Vagina (tissue), 2 donors: ENCODE results near the gene SLC16A12. TPM values are rescaled to one million over a fixed set of nuclear protein-coding genes. Genes with fewer than 3 reads are reported as not detected.
"Not testable (repeated sequence)": the region's sequence is repeated elsewhere in the genome, so short reads cannot be mapped to it uniquely, and the experiment has no call there.

Experiments used
- DNase-seq, 2 donors: peaks; one replicate each; pipeline ENCODE4 v3.0.0-alpha.2; 2017; ENCODE audit errors: extremely low spot score in 2 of 2
- H3K27ac ChIP-seq: fragments of 200-600 bp; sonication (generic); one replicate; pipeline ENCODE4 v1.5.1; 2019
- H3K27me3 ChIP-seq: fragments of 200-600 bp; sonication (generic); one replicate; pipeline ENCODE4 v1.5.1; 2019
- H3K36me3 ChIP-seq, 2 donors: fragments of 200-600 bp; sonication (generic); one replicate each; pipeline ENCODE4 v1.5.1; 2017 to 2019
- H3K4me1 ChIP-seq: fragments of 200-600 bp; sonication (generic); one replicate; pipeline ENCODE4 v1.5.1; 2019
- H3K4me3 ChIP-seq, 2 donors: fragments of 200-600 bp; sonication (generic); 1 replicate in 1 of 2; 2 replicates in 1 of 2; pipeline ENCODE4 v1.5.1; 2016 to 2019
- H3K9me3 ChIP-seq: fragments of 200-600 bp; sonication (generic); one replicate; pipeline ENCODE4 v1.5.1; 2019
- POLR2A ChIP-seq, 2 donors: fragments of 450-650 bp; IDR thresholded peaks; one replicate each; pipeline ENCODE4 v1.6.1; 2017; ENCODE audit warnings: antibody characterized with exemption in 2 of 2, mild to moderate bottlenecking in 2 of 2, moderate library complexity in 2 of 2
- POLR2AphosphoS5 ChIP-seq, 2 donors: sonication (generic); formaldehyde crosslinking; IDR thresholded peaks; one replicate each; pipeline ENCODE4 v1.9.0; 2017; ENCODE audit warnings: antibody characterized with exemption in 2 of 2, mild to moderate bottlenecking in 2 of 2, low read depth in 1 of 2; ENCODE audit not compliant: insufficient read depth in 1 of 2
- intact Hi-C: fragments of 100-400 bp; cut with DNase I; formaldehyde crosslinking; loops from one replicate; pipeline ENCODE4 v1.15.1; 2023
- total RNA-seq: library from RNA; depleted of rRNA; stranded (reverse); fragments of >200 nt; gene quantifications from one replicate; pipeline ENCODE4 v1.2.3, GENCODE V29; 2016
- TF ChIP-seq, protein P1 (sequence below), 3 experiments: fragments of 450-650 bp in 2 of 3; fragments of 200-600 bp in 1 of 3; sonication (generic) in 1 of 3; IDR thresholded peaks; one replicate each; pipeline ENCODE4 v1.5.1; 2017 to 2019; ENCODE audit warnings: antibody characterized with exemption in 3 of 3, mild to moderate bottlenecking in 2 of 3, moderate library complexity in 2 of 3

The SLC16A12 gene
- total RNA-seq, 1 donor from 2014 or later: 3.7 TPM

GRCh38 chr10:89532476-89532875 is 2.9 kb downstream of the SLC16A12 start:
- H3K27ac ChIP-seq: no peak overlapping the region
- no peak for DNase-seq
- peaks cover 6% of the 10 kb centered on the region for H3K27me3 ChIP-seq
- intact Hi-C loops: no loop called here
- no peaks in the 10 kb centered on the region for H3K36me3 ChIP-seq
- no peak overlapping the region for H3K4me3 ChIP-seq
- no peak for TF ChIP-seq POLR2A (IDR thresholded peaks at IDR 0.05)
- no peak for TF ChIP-seq POLR2AphosphoS5 (IDR thresholded peaks at IDR 0.05; ENCODE audit: insufficient read depth in 1 of 2, low read depth in 1 of 2)
- TF ChIP-seq, protein P1, sequence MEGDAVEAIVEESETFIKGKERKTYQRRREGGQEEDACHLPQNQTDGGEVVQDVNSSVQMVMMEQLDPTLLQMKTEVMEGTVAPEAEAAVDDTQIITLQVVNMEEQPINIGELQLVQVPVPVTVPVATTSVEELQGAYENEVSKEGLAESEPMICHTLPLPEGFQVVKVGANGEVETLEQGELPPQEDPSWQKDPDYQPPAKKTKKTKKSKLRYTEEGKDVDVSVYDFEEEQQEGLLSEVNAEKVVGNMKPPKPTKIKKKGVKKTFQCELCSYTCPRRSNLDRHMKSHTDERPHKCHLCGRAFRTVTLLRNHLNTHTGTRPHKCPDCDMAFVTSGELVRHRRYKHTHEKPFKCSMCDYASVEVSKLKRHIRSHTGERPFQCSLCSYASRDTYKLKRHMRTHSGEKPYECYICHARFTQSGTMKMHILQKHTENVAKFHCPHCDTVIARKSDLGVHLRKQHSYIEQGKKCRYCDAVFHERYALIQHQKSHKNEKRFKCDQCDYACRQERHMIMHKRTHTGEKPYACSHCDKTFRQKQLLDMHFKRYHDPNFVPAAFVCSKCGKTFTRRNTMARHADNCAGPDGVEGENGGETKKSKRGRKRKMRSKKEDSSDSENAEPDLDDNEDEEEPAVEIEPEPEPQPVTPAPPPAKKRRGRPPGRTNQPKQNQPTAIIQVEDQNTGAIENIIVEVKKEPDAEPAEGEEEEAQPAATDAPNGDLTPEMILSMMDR (IDR thresholded peaks at IDR 0.05): no peak
- no peaks in the 10 kb centered on the region for H3K9me3 ChIP-seq
- H3K4me1 ChIP-seq: peaks cover 11% of the 10 kb centered on the region

DNA sequence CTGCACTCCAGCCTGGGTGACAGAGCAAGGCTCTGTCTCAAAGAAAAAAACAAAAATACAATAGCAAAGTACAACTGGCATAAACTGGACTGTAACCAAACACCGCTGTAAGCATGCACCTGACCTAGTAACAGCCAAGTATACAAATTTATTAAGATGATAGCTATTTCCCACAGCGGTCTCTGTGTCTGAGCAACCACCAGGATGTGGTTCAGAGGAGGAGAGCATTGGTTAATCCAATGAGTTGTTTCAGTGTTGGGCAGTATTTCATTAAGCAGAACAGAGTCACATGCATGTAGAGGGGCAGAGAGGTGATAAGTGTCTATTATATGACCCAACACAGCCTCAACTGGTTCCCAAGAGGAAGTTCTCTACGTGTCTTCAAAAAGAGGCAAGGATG is 4.0 kb downstream of the SLC16A12 start:
- H3K27ac ChIP-seq: no peak overlapping the region
- H3K9me3 ChIP-seq: no peaks in the 10 kb centered on the region
- H3K4me3 ChIP-seq: no peak overlapping the region
- no peak for DNase-seq
- H3K36me3 ChIP-seq: no peaks in the 10 kb centered on the region
- intact Hi-C loops: no loop called here
- H3K27me3 ChIP-seq: peaks cover 6% of the 10 kb centered on the region
- H3K4me1 ChIP-seq: peaks cover 14% of the 10 kb centered on the region
- TF ChIP-seq, protein P1 (IDR thresholded peaks at IDR 0.05): no peak
- TF ChIP-seq POLR2A (IDR thresholded peaks at IDR 0.05): no peak
- no peak for TF ChIP-seq POLR2AphosphoS5 (IDR thresholded peaks at IDR 0.05; ENCODE audit: insufficient read depth in 1 of 2, low read depth in 1 of 2)

DNA sequence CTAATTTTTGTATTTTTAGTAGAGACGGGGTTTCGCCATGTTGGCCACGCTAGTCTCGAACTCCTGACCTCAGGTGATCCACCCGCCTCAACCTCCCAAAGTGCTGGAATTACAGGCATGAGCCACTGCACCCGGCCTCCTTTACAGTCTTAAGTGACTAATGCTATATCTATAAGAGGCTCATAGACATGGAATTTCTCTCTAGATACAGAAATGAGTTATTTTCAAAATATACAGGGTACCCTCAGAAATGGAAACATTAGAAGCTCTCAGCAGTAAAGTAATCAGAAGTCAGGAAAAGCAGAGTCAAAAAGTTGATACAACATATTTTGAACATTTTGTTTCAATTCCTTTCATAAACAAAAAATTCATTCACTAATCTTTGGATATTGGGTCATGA is 5.7 kb downstream of the SLC16A12 start:
- H3K27ac ChIP-seq, H3K36me3 ChIP-seq, H3K4me1 ChIP-seq, H3K27me3 ChIP-seq, H3K9me3 ChIP-seq, H3K4me3 ChIP-seq, DNase-seq, intact Hi-C loops: not testable (repeated sequence)

GRCh38 chr10:89526358-89526757 is 9.0 kb downstream of the SLC16A12 start:
- no peak for DNase-seq
- intact Hi-C loops: no loop called here
- Histone ChIP-seq H3K36me3 (no peaks in the 10 kb centered on the region), H3K27me3 (no peaks in the 10 kb centered on the region), H3K27ac (no peak overlapping the region), H3K9me3 (no peaks in the 10 kb centered on the region), H3K4me1 (peaks cover 8% of the 10 kb centered on the region), H3K4me3 (no peak overlapping the region)
- TF ChIP-seq POLR2A (IDR thresholded peaks at IDR 0.05) (no peak), POLR2AphosphoS5 (IDR thresholded peaks at IDR 0.05; ENCODE audit: insufficient read depth in 1 of 2, low read depth in 1 of 2) (no peak)
- TF ChIP-seq, protein P1 (IDR thresholded peaks at IDR 0.05): no peak

GRCh38 chr10:89525556-89525955 is 9.8 kb downstream of the SLC16A12 start:
- H3K9me3 ChIP-seq: no peaks in the 10 kb centered on the region
- H3K36me3 ChIP-seq: no peaks in the 10 kb centered on the region
- TF ChIP-seq, protein P1 (IDR thresholded peaks at IDR 0.05): no peak
- TF ChIP-seq POLR2AphosphoS5 (IDR thresholded peaks at IDR 0.05; ENCODE audit: insufficient read depth in 1 of 2, low read depth in 1 of 2) (no peak), POLR2A (IDR thresholded peaks at IDR 0.05) (no peak)
- H3K27me3 ChIP-seq: no peaks in the 10 kb centered on the region
- no peak for DNase-seq
- no peak overlapping the region for H3K4me3 ChIP-seq
- no peak overlapping the region for H3K27ac ChIP-seq
- intact Hi-C loops: no loop called here
- peaks cover 16% of the 10 kb centered on the region for H3K4me1 ChIP-seq

DNA sequence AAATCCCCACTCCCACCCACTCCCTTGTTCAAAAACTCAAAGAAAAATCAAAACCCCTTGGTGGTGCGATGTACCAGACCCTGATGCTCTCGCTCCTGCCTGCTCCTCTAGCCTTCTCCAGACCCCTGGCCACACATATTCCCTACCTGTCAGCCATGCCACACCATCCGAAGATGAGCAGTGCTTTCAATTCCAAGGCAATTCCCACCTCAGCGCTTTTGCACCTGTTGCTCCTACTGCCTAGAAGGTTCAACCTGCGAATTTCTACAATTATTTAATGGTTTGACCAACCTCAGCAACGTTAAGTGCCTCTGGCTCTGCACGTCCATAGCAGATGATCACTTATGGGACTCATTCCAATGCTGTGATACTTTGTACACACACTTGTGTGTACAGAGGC is 11.1 kb downstream of the SLC16A12 start:
- Histone ChIP-seq H3K27me3 (no peaks in the 10 kb centered on the region), H3K4me1 (peaks cover 18% of the 10 kb centered on the region), H3K36me3 (no peaks in the 10 kb centered on the region), H3K27ac (no peak overlapping the region), H3K9me3 (no peaks in the 10 kb centered on the region), H3K4me3 (no peak overlapping the region)
- intact Hi-C loops: no loop called here
- no peak for TF ChIP-seq POLR2AphosphoS5 (IDR thresholded peaks at IDR 0.05; ENCODE audit: insufficient read depth in 1 of 2, low read depth in 1 of 2)
- TF ChIP-seq, protein P1 (IDR thresholded peaks at IDR 0.05): no peak
- no peak for TF ChIP-seq POLR2A (IDR thresholded peaks at IDR 0.05)
- no peak for DNase-seq
